Measurements from ENCODE around the gene ANKRD34A. TPM values are rescaled to one million over a fixed set of nuclear protein-coding genes. Genes with fewer than 3 reads are reported as not detected.

ANKRD34A gene
- total and polyA plus RNA-seq, 2 of the 13 experiments (the other 11 are each of a cell fraction or from before 2014, with no cell fraction given): 0.05 to 0.07 TPM

- no peak; the same call in 1 of the 2 replicates for TF ChIP-seq ZBTB26 (CRISPR knock-in tag; IDR thresholded peaks at IDR 0.05; ENCODE audit: borderline replicate concordance)
- TF ChIP-seq RERE (CRISPR knock-in tag; IDR thresholded peaks at IDR 0.05; ENCODE audit: low read depth): no peak
- peak; percentile 37; the same call in 1 of the 2 replicates for TF ChIP-seq ZGPAT (CRISPR knock-in tag; IDR thresholded peaks at IDR 0.05)
- TF ChIP-seq TGIF2 (CRISPR knock-in tag; IDR thresholded peaks at IDR 0.05): no peak
- TF ChIP-seq MAFG (CRISPR knock-in tag; IDR thresholded peaks at IDR 0.05): no peak
- peak; percentile 61; the same call in 1 of the 2 replicates for TF ChIP-seq ERF (CRISPR knock-in tag; IDR thresholded peaks at IDR 0.05)
- no peak for TF ChIP-seq ZNF768 (CRISPR knock-in tag; IDR thresholded peaks at IDR 0.05)
- TF ChIP-seq FOXM1 (CRISPR knock-in tag; IDR thresholded peaks at IDR 0.05): no peak
- TF ChIP-seq MIER3 (CRISPR knock-in tag; IDR thresholded peaks at IDR 0.05; ENCODE audit: borderline replicate concordance): peak; percentile 24; the same call in 1 of the 2 replicates
- TF ChIP-seq MATR3 (CRISPR knock-in tag; IDR thresholded peaks at IDR 0.05): no peak
- no peak for TF ChIP-seq ZNF253 (CRISPR knock-in tag; IDR thresholded peaks at IDR 0.05; ENCODE audit: borderline replicate concordance)
- no peak for TF ChIP-seq FOSL1 (CRISPR knock-in tag; IDR thresholded peaks at IDR 0.05; ENCODE audit: borderline replicate concordance)
- TF ChIP-seq ZFP41 (CRISPR knock-in tag; IDR thresholded peaks at IDR 0.05; ENCODE audit: borderline replicate concordance): no peak
- TF ChIP-seq XRCC5 (optimal IDR thresholded peaks at IDR 0.05; ENCODE audit: low read length): no peak
- no peak for TF ChIP-seq KDM4B (CRISPR knock-in tag; IDR thresholded peaks at IDR 0.05)
- no peak for TF ChIP-seq SNAPC2 (CRISPR knock-in tag; IDR thresholded peaks at IDR 0.05)
- TF ChIP-seq ZNF775 (CRISPR knock-in tag; IDR thresholded peaks at IDR 0.05; ENCODE audit: borderline replicate concordance): no peak
- peak; percentile 45 for TF ChIP-seq ZSCAN9 (CRISPR knock-in tag; IDR thresholded peaks at IDR 0.05; ENCODE audit: borderline replicate concordance)
- no peak for TF ChIP-seq DZIP1 (CRISPR knock-in tag; IDR thresholded peaks at IDR 0.05)
- no peak for TF ChIP-seq NFIB (CRISPR knock-in tag; IDR thresholded peaks at IDR 0.05; ENCODE audit: borderline replicate concordance)
These were observed at the start of gene ANKRD34A, which contains the start of gene POLR3GL (continued) for GRCh38 chr1:145964328-145965118.
